Measurements from ENCODE around the gene ROR2.

- TF ChIP-seq POLR2A (IDR thresholded peaks at IDR 0.05; ENCODE audit: low read length): no peak
- TF ChIP-seq GATA1 (IDR thresholded peaks at IDR 0.05; ENCODE audit: low read depth, low read length): no peak
Measured at GRCh38 chr9:91972076-91972626, 22.1 kb upstream of the ROR2 start.
